Activated CD4-positive, alpha-beta T cell treated with anti-CD3 and anti-CD28 coated beads for 36 hours (primary cell): ENCODE data around the gene NOX3. TPM values are rescaled to one million over a fixed set of nuclear protein-coding genes. Genes with fewer than 3 reads are reported as not detected.

Experiments used
- total RNA-seq, 2 experiments: library from RNA; stranded (reverse); gene quantifications; one replicate each; pipeline ENCODE4 v1.2.3, GENCODE V29; 2021

The NOX3 gene
- total RNA-seq, 2 experiments from 2014 or later = not detected

Other genes with a start within 250 kb of the NOX3 start
- not detected for gene CLDN20, start 191.8 kb downstream of the NOX3 start, total RNA-seq
- 10 to 100 TPM; 45.5 to 56.4 TPM for gene TFB1M, start 141.4 kb downstream of the NOX3 start, total RNA-seq